A549 (cell line): ENCODE measurements around the gene FAAP100. TPM values are rescaled to one million over a fixed set of nuclear protein-coding genes. Genes with fewer than 3 reads are reported as not detected.
A peak's percentile ranks its signal among the peaks of the same experiment; 100 is the strongest.

Experiments
- BHLHE40 ChIP-seq: IDR thresholded peaks from 2 replicates; pipeline ENCODE4 v1.6.1; 2012; ENCODE audit warnings: low read depth, low read length, inconsistent platforms
- CBX2 ChIP-seq: fragments of 200-600 bp; sonication (generic); IDR thresholded peaks from 2 replicates; pipeline ENCODE4 v1.6.1; 2016; ENCODE audit warnings: low read depth, mild to moderate bottlenecking, borderline replicate concordance
- CEBPB ChIP-seq, 2 experiments: fragments of >200 bp in 1 of 2; sonication (Bioruptor Twin) in 1 of 2; formaldehyde crosslinking in 1 of 2; IDR thresholded peaks; 2 replicates each; pipeline ENCODE4 v1.6.1; 2012 to 2016
- CHD2 ChIP-seq: fragments of 150-350 bp; IDR thresholded peaks from 2 replicates; pipeline ENCODE4 v1.6.1; 2014; ENCODE audit warnings: low read length; ENCODE audit not compliant: partially characterized antibody
- CHD4 ChIP-seq: fragments of 200-600 bp; sonication (generic); IDR thresholded peaks from 2 replicates; pipeline ENCODE4 v1.6.1; 2016; ENCODE audit warnings: antibody characterized with exemption, mild to moderate bottlenecking, borderline replicate concordance
- CTCF ChIP-seq: fragments of >200 bp; sonication (Bioruptor Twin); formaldehyde crosslinking; IDR thresholded peaks from 3 replicates; pipeline ENCODE4 v1.5.1; 2016
- E2F6 ChIP-seq: IDR thresholded peaks from 2 replicates; pipeline ENCODE4 v1.6.1; 2012; ENCODE audit warnings: low read depth, borderline replicate concordance
- EHF ChIP-seq: fragments of 250-450 bp; sonication (Bioruptor Pico); IDR thresholded peaks from 2 replicates; pipeline ENCODE4 v1.5.0; 2020; ENCODE audit warnings: mild to moderate bottlenecking
- EHMT2 ChIP-seq: fragments of 200-600 bp; sonication (generic); IDR thresholded peaks from 2 replicates; pipeline ENCODE4 v1.6.1; 2016; ENCODE audit warnings: antibody characterized with exemption, low read depth, mild to moderate bottlenecking, moderate library complexity
- ELK1 ChIP-seq: fragments of 150-350 bp; IDR thresholded peaks from 2 replicates; pipeline ENCODE4 v1.6.1; 2014; ENCODE audit warnings: low read depth, mild to moderate bottlenecking, low read length
- FOSB ChIP-seq: fragments of 250-450 bp; sonication (Bioruptor Pico); IDR thresholded peaks from 2 replicates; pipeline ENCODE4 v1.5.0; 2020; ENCODE audit warnings: mild to moderate bottlenecking, moderate library complexity
- FOXS1 ChIP-seq: fragments of 250-450 bp; sonication (Bioruptor Pico); IDR thresholded peaks from 2 replicates; pipeline ENCODE4 v1.5.0; 2020; ENCODE audit warnings: mild to moderate bottlenecking, moderate library complexity
- HDAC2 ChIP-seq: fragments of 200-600 bp; sonication (generic); IDR thresholded peaks from 2 replicates; pipeline ENCODE4 v1.6.1; 2016
- HES2 ChIP-seq: fragments of >200 bp; sonication (Bioruptor Twin); formaldehyde crosslinking; IDR thresholded peaks from 2 replicates; pipeline ENCODE4 v1.6.1; 2016
- HEYL ChIP-seq: fragments of 250-450 bp; sonication (Bioruptor Pico); IDR thresholded peaks from 2 replicates; pipeline ENCODE4 v1.8.0; 2021; ENCODE audit warnings: mild to moderate bottlenecking, moderate library complexity
- HMGXB4 ChIP-seq: fragments of 250-450 bp; sonication (Bioruptor Pico); IDR thresholded peaks from 2 replicates; pipeline ENCODE4 v1.5.0; 2021; ENCODE audit warnings: mild to moderate bottlenecking, moderate library complexity, borderline replicate concordance
- HOXA7 ChIP-seq: fragments of 250-450 bp; sonication (Bioruptor Pico); IDR thresholded peaks from 2 replicates; pipeline ENCODE4 v1.5.0; 2020; ENCODE audit warnings: mild to moderate bottlenecking, moderate library complexity
- JUN ChIP-seq, 2 experiments: fragments of >200 bp; sonication (Bioruptor Twin); formaldehyde crosslinking; IDR thresholded peaks; 2 replicates in 1 of 2; 3 replicates in 1 of 2; pipeline ENCODE4 v1.6.1; 2016 to 2017
- JUNB ChIP-seq: fragments of >200 bp; sonication (Bioruptor Twin); formaldehyde crosslinking; IDR thresholded peaks from 2 replicates; pipeline ENCODE4 v1.6.1; 2016
- KDM1A ChIP-seq: fragments of 200-600 bp; sonication (generic); IDR thresholded peaks from 2 replicates; pipeline ENCODE4 v1.6.1; 2016; ENCODE audit warnings: low read depth, mild to moderate bottlenecking
- KDM5A ChIP-seq: fragments of 200-600 bp; sonication (generic); IDR thresholded peaks from 2 replicates; pipeline ENCODE4 v1.6.1; 2016; ENCODE audit warnings: antibody characterized with exemption, mild to moderate bottlenecking
- MAFK ChIP-seq: fragments of 450-650 bp; IDR thresholded peaks from 2 replicates; pipeline ENCODE4 v1.6.1; 2014; ENCODE audit not compliant: partially characterized antibody
- MYC ChIP-seq: IDR thresholded peaks from 2 replicates; pipeline ENCODE4 v1.6.1; 2012; ENCODE audit warnings: mild to moderate bottlenecking, inconsistent platforms, low read length, improper control_type of control experiment, borderline replicate concordance
- NFE2L2 ChIP-seq: fragments of 150-350 bp; conservative IDR thresholded peaks from 2 replicates; pipeline ENCODE4 v1.6.1; 2014; ENCODE audit warnings: low read length
- NPAS2 ChIP-seq: fragments of 250-450 bp; sonication (Bioruptor Pico); IDR thresholded peaks from 2 replicates; pipeline ENCODE4 v1.8.0; 2022; ENCODE audit warnings: mild to moderate bottlenecking, moderate library complexity, borderline replicate concordance
- PHF8 ChIP-seq: fragments of 200-600 bp; sonication (generic); IDR thresholded peaks from 2 replicates; pipeline ENCODE4 v1.6.1; 2016; ENCODE audit warnings: low read depth, mild to moderate bottlenecking, antibody characterized with exemption, moderate library complexity, borderline replicate concordance
- POLR2A ChIP-seq: IDR thresholded peaks from 2 replicates; pipeline ENCODE4 v1.6.1; 2012; ENCODE audit warnings: mild to moderate bottlenecking, low read length
- RAD21 ChIP-seq, 2 experiments: fragments of >200 bp in 1 of 2; sonication (Bioruptor Twin) in 1 of 2; formaldehyde crosslinking in 1 of 2; IDR thresholded peaks in 1 of 2; conservative IDR thresholded peaks in 1 of 2; 2 replicates in 1 of 2; 3 replicates in 1 of 2; pipeline ENCODE4 v1.6.1; 2012 to 2018; ENCODE audit warnings: inconsistent platforms in 1 of 2
- RARB ChIP-seq: fragments of 250-450 bp; sonication (Bioruptor Pico); IDR thresholded peaks from 2 replicates; pipeline ENCODE4 v1.8.0; 2021; ENCODE audit warnings: mild to moderate bottlenecking, moderate library complexity
- SMC3 ChIP-seq: fragments of >200 bp; sonication (Bioruptor Twin); formaldehyde crosslinking; IDR thresholded peaks from 3 replicates; pipeline ENCODE4 v1.6.1; 2018; ENCODE audit warnings: inconsistent platforms
- TP53 ChIP-seq: fragments of 250-450 bp; sonication (Bioruptor Pico); IDR thresholded peaks from 2 replicates; pipeline ENCODE4 v1.5.0; 2021; ENCODE audit warnings: mild to moderate bottlenecking, moderate library complexity
- ZC3H11A ChIP-seq: fragments of 450-650 bp; IDR thresholded peaks from 2 replicates; pipeline ENCODE4 v1.6.1; 2014; ENCODE audit warnings: antibody characterized with exemption, mild to moderate bottlenecking
- ZFP36 ChIP-seq: fragments of 450-650 bp; IDR thresholded peaks from 2 replicates; pipeline ENCODE4 v1.6.1; 2014; ENCODE audit warnings: borderline replicate concordance; ENCODE audit not compliant: partially characterized antibody
- ZNF302 ChIP-seq: fragments of 250-450 bp; sonication (Bioruptor Pico); IDR thresholded peaks from 2 replicates; pipeline ENCODE4 v1.9.0; 2021; ENCODE audit warnings: inconsistent platforms, mild to moderate bottlenecking, moderate library complexity
- ZSCAN20 ChIP-seq: fragments of 250-450 bp; sonication (Bioruptor Pico); IDR thresholded peaks from 2 replicates; pipeline ENCODE4 v1.8.0; 2022; ENCODE audit warnings: mild to moderate bottlenecking, moderate library complexity
- polyA plus RNA-seq, 4 experiments: library from polyadenylated mRNA; depleted of rRNA in 3 of 4; stranded (reverse); fragments of >200 nt; fragmentation: RNase III in 1 of 4; extraction: RNeasy Plus Mini Kit Qiagen cat#74134 plus additional on column Dnase treatment in 1 of 4; gene quantifications; 2 replicates in 3 of 4; 3 replicates in 1 of 4; pipeline ENCODE4 v1.2.3, GENCODE V29; 2011 to 2017
- TF ChIP-seq, protein P1 (sequence below): fragments of 250-450 bp; sonication (Bioruptor Pico); IDR thresholded peaks from 2 replicates; pipeline ENCODE4 v1.5.0; 2020; ENCODE audit warnings: low read depth, mild to moderate bottlenecking, moderate library complexity

The FAAP100 gene
- polyA plus RNA-seq, 2 of the 4 experiments (the other 2 are of a cell fraction) = 5.4 to 16.8 TPM

DNA sequence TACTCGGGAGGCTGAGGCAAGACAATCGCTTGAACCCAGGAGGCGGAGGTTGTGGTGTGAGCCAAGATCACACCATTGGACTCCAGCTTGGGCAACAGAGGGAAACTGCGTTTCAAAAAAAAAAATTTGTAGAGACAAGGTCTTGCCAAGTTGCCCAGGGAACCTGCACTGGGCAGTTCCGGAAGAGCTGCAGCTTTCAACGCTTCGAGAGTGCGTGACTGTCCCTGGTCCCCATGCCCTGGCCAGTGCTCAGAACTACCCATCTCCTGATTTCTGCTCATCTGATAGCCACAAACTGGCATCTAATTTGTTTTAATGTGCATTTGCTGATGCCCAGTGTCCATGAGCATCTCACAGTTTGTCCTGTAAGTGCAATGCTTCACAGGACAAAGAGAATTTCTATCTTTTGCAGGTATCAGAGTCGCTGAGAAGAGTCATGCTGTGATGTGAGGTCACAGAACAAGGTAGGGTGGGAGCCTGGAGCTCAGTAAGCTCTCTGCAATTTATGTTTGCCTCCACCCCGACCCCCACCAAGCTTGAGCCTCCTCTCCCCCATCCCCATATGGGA lies 43.4 kb downstream of the FAAP100 start (continued):
- TF ChIP-seq HMGXB4 (CRISPR knock-in tag) (no peak; the same call in 1 of the 2 replicates), POLR2A (peak; percentile 36), CEBPB (IDR thresholded peaks at IDR 0.05) (peak in 1 of 2 experiments; percentile 24; a peak in 1 of 4 replicates), FOXS1 (CRISPR knock-in tag) (no peak), ZNF302 (CRISPR knock-in tag) (no peak; the same call in 1 of the 2 replicates), PHF8 (no peak), NFE2L2 (no peak), TP53 (CRISPR knock-in tag) (peak; percentile 88), BHLHE40 (no peak), FOSB (peak; percentile 97), HEYL (CRISPR knock-in tag) (no peak), KDM1A (no peak), MYC (no peak), MAFK (no peak), CHD4 (no peak), RAD21 (conservative IDR thresholded peaks at IDR 0.05 in 1 of 2, IDR thresholded peaks at IDR 0.05 in 1 of 2) (no peak), EHF (CRISPR knock-in tag) (peak; percentile 86), CHD2 (no peak), ELK1 (no peak), SMC3 (no peak), ZSCAN20 (no peak), ZFP36 (no peak), ZC3H11A (no peak), HDAC2 (no peak), HES2 (no peak), E2F6 (no peak), KDM5A (no peak), EHMT2 (no peak), JUNB (no peak), CTCF (no peak), NPAS2 (CRISPR knock-in tag) (no peak), HOXA7 (CRISPR knock-in tag) (peak; percentile 98), CBX2 (no peak), JUN (IDR thresholded peaks at IDR 0.05) (no peak), RARB (CRISPR knock-in tag) (peak; percentile 83; the same call in 1 of the 2 replicates)
- TF ChIP-seq, protein P1, sequence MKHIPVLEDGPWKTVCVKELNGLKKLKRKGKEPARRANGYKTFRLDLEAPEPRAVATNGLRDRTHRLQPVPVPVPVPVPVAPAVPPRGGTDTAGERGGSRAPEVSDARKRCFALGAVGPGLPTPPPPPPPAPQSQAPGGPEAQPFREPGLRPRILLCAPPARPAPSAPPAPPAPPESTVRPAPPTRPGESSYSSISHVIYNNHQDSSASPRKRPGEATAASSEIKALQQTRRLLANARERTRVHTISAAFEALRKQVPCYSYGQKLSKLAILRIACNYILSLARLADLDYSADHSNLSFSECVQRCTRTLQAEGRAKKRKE (CRISPR knock-in tag) = no peak
